K562 (cell line): ENCODE data around the gene SLC22A1. TPM values are rescaled to one million over a fixed set of nuclear protein-coding genes. Genes with fewer than 3 reads are reported as not detected.

Source experiments
- ATAC-seq: fragments of 200-7000 bp; cut with Tn5 transposase; 3 replicates; pipeline ENCODE4 v1.9.1; 2020; ENCODE audit warnings: moderate library complexity
- BruUV-seq: library from RNA; stranded (reverse); fragments of 400-500 nt; replicated peaks from 2 replicates; lab custom pipeline; 2021; lab: Mats Ljungman, UMichigan
- CTCF ChIA-PET: fragments of 300-600 bp; formaldehyde crosslinking; extraction: SDS; loops from one replicate; lab custom pipeline; 2021; ENCODE audit warnings: low intra/inter-chr PET ratio; lab: Yijun Ruan, JAX
- POLR2A ChIA-PET: fragments of 300-600, 350-650 bp; sonication (Branson Sonifier 250); formaldehyde crosslinking; extraction: SDS; loops from one replicate; lab custom pipeline; 2021; ENCODE audit warnings: antibody characterized with exemption, inconsistent platforms; lab: Yijun Ruan, JAX
- DNase-seq, 4 experiments: peaks; one replicate each; pipeline versions ENCODE4 v3.0.0 to v3.0.0-alpha.2; 2011 to 2018; ENCODE audit warnings: low spot score in 3 of 4, mixed read lengths in 3 of 4; ENCODE audit errors: extremely low read depth in 1 of 4
- FAIRE-seq: peaks from 2 replicates; lab custom pipeline; 2011; peaks lifted over from hg19 to GRCh38; lab: Jason Lieb, UNC
- H2AFZ ChIP-seq: 2 replicates; pipeline ENCODE4 v1.6.0; 2011; ENCODE audit warnings: low read depth, low read length, control low read depth, inconsistent platforms
- H3K27ac ChIP-seq: fragments of 200-600 bp; 3 replicates; pipeline ENCODE4 v1.8.0; 2011; ENCODE audit warnings: low read depth, mild to moderate bottlenecking, control low read depth, inconsistent platforms, low read length, moderate library complexity, mixed read lengths; ENCODE audit errors: extremely low read depth
- H3K27me3 ChIP-seq, 2 experiments: fragments of 300-600 bp in 1 of 2; 2 replicates in 1 of 2; 3 replicates in 1 of 2; pipeline versions ENCODE4 v1.6.0 to v1.8.0; 2011; ENCODE audit warnings: inconsistent platforms in 2 of 2, low read length in 2 of 2, mild to moderate bottlenecking in 1 of 2, mixed read lengths in 1 of 2, moderate library complexity in 1 of 2; ENCODE audit not compliant: control insufficient read depth in 2 of 2, insufficient read depth in 2 of 2
- H3K36me3 ChIP-seq: fragments of 300-600 bp; 3 replicates; pipeline ENCODE4 v1.8.0; 2011; ENCODE audit warnings: mild to moderate bottlenecking, low read length, inconsistent platforms; ENCODE audit not compliant: control insufficient read depth, insufficient read depth
- H3K4me1 ChIP-seq, 2 experiments: fragments of 200-600 bp in 1 of 2; replicated peaks in 1 of 2; 2 replicates in 1 of 2; 3 replicates in 1 of 2; pipeline versions ENCODE4 v1.5.1 to v1.8.0; 2011; ENCODE audit warnings: inconsistent platforms in 2 of 2, low read length in 2 of 2, mild to moderate bottlenecking in 1 of 2, mixed read lengths in 1 of 2, moderate library complexity in 1 of 2; ENCODE audit not compliant: control insufficient read depth in 2 of 2, insufficient read depth in 2 of 2
- H3K4me2 ChIP-seq: 2 replicates; pipeline ENCODE4 v1.6.1; 2011; ENCODE audit warnings: low read length, control low read depth, inconsistent platforms, mixed read lengths; ENCODE audit not compliant: insufficient read depth
- H3K4me3 ChIP-seq: fragments of 200-600 bp; sonication (generic), shearing (Covaris generic); 2 replicates; pipeline ENCODE4 v1.5.1; 2016; ENCODE audit warnings: control low read depth, inconsistent platforms
- H3K79me2 ChIP-seq: fragments of 200-600 bp; 3 replicates; pipeline ENCODE4 v1.8.0; 2011; ENCODE audit warnings: low read length, inconsistent platforms; ENCODE audit not compliant: control insufficient read depth, insufficient read depth
- H3K9ac ChIP-seq, 2 experiments: 2 replicates each; pipeline versions ENCODE4 v1.6.0 to v1.6.1; 2011; ENCODE audit warnings: low read depth in 2 of 2, low read length in 2 of 2, control low read depth in 1 of 2, inconsistent platforms in 1 of 2, mild to moderate bottlenecking in 1 of 2, mixed read lengths in 1 of 2; ENCODE audit not compliant: insufficient read depth in 1 of 2
- H3K9me1 ChIP-seq: one replicate; pipeline ENCODE4 v1.6.0; 2011; ENCODE audit warnings: inconsistent platforms, mild to moderate bottlenecking, low read length, moderate library complexity; ENCODE audit not compliant: control insufficient read depth, insufficient read depth
- H3K9me3 ChIP-seq: replicated peaks from 2 replicates; pipeline ENCODE4 v1.5.1; 2011; ENCODE audit warnings: low read depth, low read length, inconsistent platforms; ENCODE audit not compliant: control insufficient read depth, insufficient read depth
- H4K20me1 ChIP-seq: replicated peaks from 2 replicates; pipeline ENCODE4 v1.6.1; 2011; ENCODE audit warnings: low read length, inconsistent platforms, mixed read lengths; ENCODE audit not compliant: control insufficient read depth, insufficient read depth
- EWSR1 ChIP-seq: fragments of 450-650 bp; IDR thresholded peaks from 2 replicates; pipeline ENCODE4 v1.6.1; 2018; ENCODE audit warnings: borderline replicate concordance, mild to moderate bottlenecking, low read depth, moderate library complexity; ENCODE audit not compliant: partially characterized antibody
- MTA3 ChIP-seq: fragments of 450-650 bp; formaldehyde crosslinking; IDR thresholded peaks from 2 replicates; pipeline ENCODE4 v1.6.1; 2017; ENCODE audit warnings: mild to moderate bottlenecking, borderline replicate concordance
- ZNF584 ChIP-seq: fragments of 200-800 bp; sonication (Bioruptor generic); IDR thresholded peaks from 2 replicates; pipeline ENCODE4 v1.6.1; 2016; ENCODE audit warnings: low read depth, mild to moderate bottlenecking, missing genetic modification characterization, missing compliant biosample characterization
- WGBS: fragments of 100-300 bp; shearing (Covaris generic); methylation state at CpG from one replicate; pipeline ENCODE4 v1.1.6; 2016; ENCODE audit warnings: low coverage, mixed read lengths; ENCODE audit not compliant: insufficient coverage; ENCODE audit errors: missing lambda C conversion rate; 5-methylcytosine and 5-hydroxymethylcytosine counted together
- in situ Hi-C: fragments of 300-500 bp; cut with MboI; formaldehyde crosslinking; loops from 4 replicates; pipeline ENCODE4 v1.15.0; 2018; ENCODE audit warnings: inconsistent platforms, mixed read lengths
- intact Hi-C: fragments of 100-400 bp; cut with micrococcal nuclease; formaldehyde crosslinking; loops from 2 replicates; pipeline ENCODE4 v1.14.2; 2022
- polyA plus RNA-seq, 8 experiments: library from polyadenylated mRNA; depleted of rRNA in 4 of 8; stranded (reverse) in 5 of 8; unstranded in 3 of 8; fragments of >200 nt; fragmentation: Nextera tagmentation in 2 of 8; fragmentation: Illumina TruSeq in 1 of 8; extraction: Ambion mirVana in 2 of 8; extraction: Trizol in 1 of 8; gene quantifications; 2 replicates each; pipeline versions ENCODE4 v1.2.1 to v1.2.3, GENCODE V29; 2011 to 2014; ENCODE audit warnings: inconsistent platforms in 1 of 8, missing spikeins in 1 of 8
- total RNA-seq, 7 experiments: library from RNA; depleted of rRNA in 6 of 7; stranded (reverse); fragments of >200 nt in 6 of 7; fragmentation: Illumina TruSeq in 2 of 7; extraction: Trizol in 2 of 7; gene quantifications; 2 replicates each; pipeline versions ENCODE4 v1.2.1 to v1.2.3, GENCODE V29; 2011 to 2021; ENCODE audit warnings: low replicate concordance in 1 of 7
- TF ChIP-seq, protein P1 (sequence below): sonication (generic); formaldehyde crosslinking; IDR thresholded peaks from 2 replicates; pipeline ENCODE4 v1.8.1; 2022; ENCODE audit warnings: missing genetic modification reagents

The SLC22A1 gene
- total and polyA plus RNA-seq, 9 of the 15 experiments (the other 6 are each of a cell fraction or from before 2014, with no cell fraction given): 0.11 to 0.60 (median 0.26) TPM; not detected in 4

- no TSS peak for BruUV-seq
- no peak overlapping the region for H3K27ac ChIP-seq
- H3K79me2 ChIP-seq: no peaks in the 10 kb centered on the region
- DNase-seq: no peak
- no peaks in the 10 kb centered on the region for H3K36me3 ChIP-seq
- no peak overlapping the region for H2AFZ ChIP-seq
- no peak for ATAC-seq
- intact Hi-C loops: no loop called here
- ChIA-PET POLR2A (interaction anchor here (0.7 kb wide), 1 partner anchor 9 kb away, joined by 3 read pairs; no protein-coding TSS in a partner anchor), CTCF (no interaction called here)
- WGBS: under 1% methylated on average over 6 of the region's 6 CpGs
- no peaks in the 10 kb centered on the region for H3K4me1 ChIP-seq
- in situ Hi-C loops: no loop called here
- TF ChIP-seq ZNF584 (CRISPR knock-in tag) (no peak), EWSR1 (no peak), MTA3 (no peak)
- TF ChIP-seq, protein P1, sequence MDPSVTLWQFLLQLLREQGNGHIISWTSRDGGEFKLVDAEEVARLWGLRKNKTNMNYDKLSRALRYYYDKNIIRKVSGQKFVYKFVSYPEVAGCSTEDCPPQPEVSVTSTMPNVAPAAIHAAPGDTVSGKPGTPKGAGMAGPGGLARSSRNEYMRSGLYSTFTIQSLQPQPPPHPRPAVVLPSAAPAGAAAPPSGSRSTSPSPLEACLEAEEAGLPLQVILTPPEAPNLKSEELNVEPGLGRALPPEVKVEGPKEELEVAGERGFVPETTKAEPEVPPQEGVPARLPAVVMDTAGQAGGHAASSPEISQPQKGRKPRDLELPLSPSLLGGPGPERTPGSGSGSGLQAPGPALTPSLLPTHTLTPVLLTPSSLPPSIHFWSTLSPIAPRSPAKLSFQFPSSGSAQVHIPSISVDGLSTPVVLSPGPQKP (CRISPR knock-in tag): no peak
- H3K9ac ChIP-seq: no peak overlapping the region
- no peaks in the 10 kb centered on the region for H3K9me3 ChIP-seq
- no peaks in the 10 kb centered on the region for H3K9me1 ChIP-seq
- peaks cover 0 to 16% of the 10 kb centered on the region in 2 experiments; a peak in 2 of 5 replicates for H3K27me3 ChIP-seq
- FAIRE-seq: peak; percentile 11
- no peak overlapping the region for H3K4me3 ChIP-seq
- no peaks in the 10 kb centered on the region for H4K20me1 ChIP-seq
- H3K4me2 ChIP-seq: no peak overlapping the region
These were observed 48.5 kb downstream of the SLC22A1 start for GRCh38 chr6:160170018-160170680.
